Activated CD4-positive, alpha-beta T cell treated with anti-CD3 and anti-CD28 coated beads, Interleukin-2, amount 50 U/mL, for 24 hours (primary cell): ENCODE data around the gene MARCHF3.
"Not testable (repeated sequence)": the region's sequence is repeated elsewhere in the genome, so short reads cannot be mapped to it uniquely, and the experiment has no call there.

Source experiments
- DNase-seq, 2 donors: peaks; one replicate each; pipeline ENCODE4 v3.0.0-alpha.2; 2020; ENCODE audit warnings: low read depth in 1 of 2, low spot score in 1 of 2

The MARCHF3 gene

DNA sequence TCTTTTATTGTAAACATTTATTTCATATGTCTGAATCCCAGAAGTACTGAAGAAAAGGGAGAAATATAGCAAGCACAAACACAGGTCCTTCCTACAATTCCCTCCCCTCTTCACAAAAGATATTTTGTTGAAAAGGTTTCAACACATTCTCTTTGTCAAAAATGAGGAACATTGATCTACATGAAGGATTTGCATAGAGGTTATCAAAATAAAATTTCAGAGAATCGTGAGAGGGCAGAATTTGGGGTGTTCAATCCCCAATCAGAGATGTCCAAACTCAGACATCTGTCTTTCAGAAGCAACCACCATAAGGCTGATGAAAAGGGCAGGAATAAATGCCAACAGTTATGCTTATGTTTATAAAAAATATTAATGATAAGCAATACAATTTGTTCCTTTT is 69.2 kb downstream of the MARCHF3 start:
- DNase-seq: no peak

DNA sequence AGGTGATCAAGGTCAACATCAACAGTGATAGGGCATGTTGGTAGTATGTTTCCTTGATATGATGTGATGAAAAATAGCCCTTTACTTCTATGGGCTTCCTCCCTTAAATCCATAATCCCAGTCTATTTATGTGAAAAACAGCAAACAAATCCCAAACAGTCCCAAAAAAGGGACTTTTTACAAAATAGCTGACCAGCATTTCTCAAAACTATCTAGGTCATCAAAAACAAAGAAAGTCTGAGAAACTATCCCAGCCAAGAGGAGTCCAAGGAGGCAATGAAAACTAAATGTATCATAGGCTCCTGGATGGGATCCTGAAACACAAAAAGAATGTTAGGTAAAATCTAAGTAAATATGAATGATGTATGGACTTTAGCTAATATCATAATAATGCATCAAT is 71.2 kb downstream of the MARCHF3 start:
- no peak for DNase-seq

DNA sequence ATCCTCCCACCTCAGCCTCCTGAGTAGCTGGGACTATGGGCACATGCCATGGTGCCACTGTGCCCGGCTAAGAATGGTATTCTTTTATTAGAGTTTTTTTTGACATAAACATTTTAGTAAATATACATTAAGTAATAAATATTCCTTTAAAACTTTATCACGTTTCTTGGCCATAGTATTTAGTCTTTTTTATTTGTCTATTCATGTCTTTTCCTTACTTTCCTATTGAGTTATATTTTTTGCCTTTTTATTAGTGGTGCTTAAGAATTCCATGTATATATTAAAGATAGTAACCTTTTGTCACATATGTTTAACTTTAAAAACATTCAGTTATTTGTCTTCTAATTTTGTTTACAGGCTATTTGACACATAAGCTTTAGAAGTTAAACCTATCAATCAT is 73.4 kb downstream of the MARCHF3 start:
- no peak for DNase-seq

DNA sequence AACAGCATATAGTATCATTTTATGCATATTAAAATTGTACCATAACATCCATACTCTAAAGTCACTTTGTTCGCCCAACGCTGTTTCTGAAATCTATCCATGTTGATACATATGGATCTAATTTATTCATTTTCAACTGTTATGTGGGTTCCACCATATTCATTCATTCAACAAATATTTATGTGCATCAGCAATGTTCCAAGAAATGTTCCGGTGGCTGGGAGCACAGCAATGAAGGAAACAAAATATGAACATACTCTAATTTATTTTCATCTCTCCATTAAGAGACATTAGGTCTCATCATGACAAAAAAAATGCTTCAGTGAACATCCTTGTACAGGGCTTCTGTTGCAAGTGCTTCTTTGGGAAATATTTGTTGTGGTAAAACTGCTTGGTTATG is 75.4 kb downstream of the MARCHF3 start:
- DNase-seq: no peak

DNA sequence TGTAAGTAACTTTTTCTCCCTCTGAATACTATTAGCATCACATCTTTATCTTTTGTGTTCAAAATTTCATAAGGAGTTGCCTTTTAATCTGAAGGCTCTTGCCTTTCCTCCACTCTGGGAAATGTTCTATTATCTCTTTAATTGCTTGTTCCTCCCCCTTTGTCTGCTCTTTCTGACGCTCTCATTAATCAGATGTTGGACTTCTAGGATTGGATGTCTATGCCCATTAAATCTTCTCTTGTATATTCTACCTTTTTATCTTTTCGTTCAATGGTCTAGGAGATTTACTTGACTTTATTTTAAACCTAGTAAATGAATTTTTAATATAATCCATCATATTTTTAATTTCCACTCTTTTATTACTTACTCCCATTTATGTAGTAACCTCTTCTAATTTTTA is 76.7 kb downstream of the MARCHF3 start:
- no peak for DNase-seq

DNA sequence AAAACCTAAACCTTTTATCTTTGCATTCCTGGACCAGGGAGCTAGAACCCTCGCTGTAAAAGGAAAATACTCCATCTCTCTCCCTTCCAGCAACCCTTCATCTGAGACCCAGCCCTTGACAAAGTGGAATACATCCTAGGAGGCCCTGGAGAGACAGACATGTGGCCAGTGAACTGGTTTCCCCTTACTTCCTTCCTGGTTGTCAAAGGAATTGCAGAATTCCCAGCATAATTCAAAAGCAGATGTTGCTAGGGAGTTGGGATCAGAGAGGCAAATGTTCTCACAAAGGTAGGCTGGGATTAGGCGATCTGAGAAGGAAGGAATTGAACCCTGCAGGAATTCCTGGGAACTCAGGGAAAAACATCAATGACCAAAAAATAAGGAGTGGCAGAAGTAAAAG is 80.9 kb downstream of the MARCHF3 start:
- DNase-seq: no peak

DNA sequence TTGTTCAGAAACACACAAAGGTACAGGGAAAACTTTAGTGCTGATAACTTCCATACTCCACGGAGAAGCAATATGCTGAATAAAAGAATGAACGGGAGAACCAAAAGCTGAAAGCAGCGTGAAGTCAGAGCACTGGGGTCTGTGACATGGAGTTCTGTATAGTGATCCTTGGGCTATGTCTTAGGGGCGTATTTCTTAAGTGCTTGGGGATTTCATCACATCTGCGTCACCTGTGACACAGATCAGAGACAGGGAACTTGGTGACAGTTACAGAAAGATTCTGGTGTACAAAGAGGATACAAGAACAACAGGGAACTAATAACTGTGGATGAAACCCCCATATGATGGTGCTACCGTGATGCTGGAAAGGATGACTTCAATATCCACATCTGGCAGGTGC is 81.9 kb downstream of the MARCHF3 start:
- no peak for DNase-seq

DNA sequence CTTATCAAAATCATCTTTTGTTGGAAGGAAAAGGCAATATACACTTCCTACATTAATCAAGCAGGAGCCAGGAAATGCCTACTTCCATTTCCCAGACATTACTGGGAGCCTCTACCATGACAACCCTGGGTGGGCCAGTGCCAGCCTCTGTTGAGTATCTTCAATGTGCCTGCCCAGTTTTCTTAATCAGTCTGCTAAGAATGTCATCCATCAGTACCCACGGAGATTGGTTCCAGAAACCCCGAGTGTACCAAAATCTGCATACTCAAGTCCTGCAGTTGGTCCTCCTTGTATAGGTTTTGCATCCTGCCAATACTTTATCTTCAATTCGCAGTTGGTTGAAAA is 82.4 kb downstream of the MARCHF3 start:
- DNase-seq: no peak

DNA sequence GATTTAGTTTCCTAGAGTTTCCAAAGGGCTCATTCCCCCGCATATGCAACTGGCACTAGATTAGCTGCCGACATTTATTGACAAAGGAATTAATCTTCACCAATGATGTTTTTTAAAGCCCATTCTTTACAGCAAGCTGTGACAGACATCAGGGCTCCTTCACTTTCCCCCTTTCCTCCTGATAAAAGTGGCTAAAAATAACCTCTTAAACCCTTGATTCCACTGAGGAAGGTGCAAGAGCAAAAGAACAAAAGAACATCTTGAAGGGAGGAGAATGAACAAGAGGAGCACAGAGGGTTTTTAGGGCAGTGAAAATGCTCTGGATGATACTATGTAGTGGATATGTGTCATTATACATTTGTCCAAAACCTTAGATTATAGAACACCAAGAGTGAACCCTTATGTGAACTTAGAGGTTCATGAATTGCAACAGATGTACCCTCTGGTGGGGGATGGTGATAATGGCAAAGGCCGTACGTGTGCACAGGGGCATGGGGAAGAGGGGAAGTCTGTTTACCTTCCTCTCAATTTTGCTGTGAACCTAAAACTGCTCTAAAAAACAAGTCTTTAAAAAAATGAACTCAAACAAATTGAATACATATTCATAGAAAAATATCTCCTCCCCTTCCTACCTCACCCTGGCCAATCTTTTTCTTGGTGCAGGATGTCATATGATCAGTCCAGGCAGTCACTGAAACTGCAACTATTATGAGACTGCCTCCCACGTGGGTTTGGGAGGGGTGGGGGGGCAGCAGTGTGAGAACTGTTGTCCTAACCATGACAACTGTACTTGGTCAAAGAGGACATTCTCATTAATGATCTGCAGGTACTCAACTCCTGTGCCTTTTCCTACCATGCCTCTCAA is 83.0 kb downstream of the MARCHF3 start:
- no peak for DNase-seq

DNA sequence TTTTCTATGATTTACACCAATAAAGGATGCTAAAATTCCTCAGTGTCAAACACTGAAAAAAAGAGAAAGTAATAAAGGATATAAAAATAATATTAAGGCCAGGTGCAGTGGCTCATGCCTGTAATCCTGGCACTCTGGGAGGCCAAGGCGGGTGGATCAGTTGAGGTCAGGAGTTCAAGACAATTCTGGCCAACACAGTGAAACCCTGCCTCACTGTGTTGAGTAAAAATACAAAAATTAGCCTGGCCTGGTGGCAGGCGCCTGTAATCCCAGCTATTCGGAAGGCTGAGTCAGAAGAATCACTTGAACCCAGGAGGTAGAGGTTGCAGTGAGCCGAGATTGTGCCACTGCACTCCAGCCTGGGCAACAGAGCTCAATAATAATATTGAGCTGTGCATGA is 87.5 kb downstream of the MARCHF3 start:
- not testable (repeated sequence) for DNase-seq

DNA sequence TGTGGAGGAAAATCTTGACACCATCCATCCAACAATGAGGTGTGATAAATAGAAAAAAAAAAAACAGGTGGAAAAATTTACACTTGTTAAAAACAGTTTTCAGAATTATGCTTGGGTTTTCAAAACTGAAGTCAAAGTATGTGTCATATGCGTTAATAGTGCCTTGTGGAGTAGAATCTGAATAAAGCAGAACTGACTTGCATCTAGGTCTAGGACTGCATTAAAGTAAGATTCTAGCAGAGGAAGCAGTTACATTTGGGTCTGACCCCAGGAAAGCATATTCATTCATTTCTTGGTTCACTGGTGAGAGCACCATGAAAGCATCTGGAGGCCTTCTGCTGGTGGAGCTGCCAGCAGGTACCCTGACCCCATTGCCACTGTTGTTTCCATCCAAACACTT is 89.0 kb downstream of the MARCHF3 start:
- no peak for DNase-seq

DNA sequence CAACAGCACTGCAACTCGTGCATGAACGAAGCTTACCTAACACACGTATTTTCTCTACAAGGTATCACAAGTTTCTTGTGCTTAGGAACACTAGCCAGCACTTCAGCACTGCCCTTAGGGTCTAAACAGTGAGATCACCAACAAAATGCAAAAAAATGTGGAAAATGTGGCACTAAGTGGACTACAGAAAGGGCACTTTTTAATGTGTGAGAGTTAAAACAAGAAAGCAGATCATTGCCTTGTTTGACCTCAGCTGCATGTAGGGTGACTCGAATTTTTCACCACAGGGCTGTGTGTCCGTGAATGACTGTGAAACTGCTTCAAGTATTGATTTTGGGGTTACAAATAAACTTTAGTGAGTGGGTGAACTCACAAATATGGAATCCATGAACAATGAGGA is 90.5 kb downstream of the MARCHF3 start:
- DNase-seq: no peak

DNA sequence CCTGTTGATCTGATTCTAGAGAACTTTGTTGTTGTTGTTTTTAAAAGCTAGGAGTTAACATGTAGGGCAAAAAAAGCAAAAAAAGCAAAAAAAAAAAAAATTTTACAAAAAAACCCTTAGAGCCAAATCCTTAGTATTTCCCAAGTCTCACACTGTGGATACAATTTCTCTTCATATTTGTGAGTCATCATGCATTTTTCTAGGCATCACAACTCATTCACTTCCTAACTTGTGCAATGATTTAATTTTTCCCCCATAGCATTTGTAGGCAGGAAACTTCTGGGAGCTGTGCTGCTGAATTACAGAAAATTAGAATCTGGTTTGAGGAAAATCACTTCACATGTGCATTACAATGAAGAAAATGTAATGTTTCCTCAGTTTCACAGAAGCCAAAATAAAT is 91.9 kb downstream of the MARCHF3 start:
- no peak for DNase-seq

DNA sequence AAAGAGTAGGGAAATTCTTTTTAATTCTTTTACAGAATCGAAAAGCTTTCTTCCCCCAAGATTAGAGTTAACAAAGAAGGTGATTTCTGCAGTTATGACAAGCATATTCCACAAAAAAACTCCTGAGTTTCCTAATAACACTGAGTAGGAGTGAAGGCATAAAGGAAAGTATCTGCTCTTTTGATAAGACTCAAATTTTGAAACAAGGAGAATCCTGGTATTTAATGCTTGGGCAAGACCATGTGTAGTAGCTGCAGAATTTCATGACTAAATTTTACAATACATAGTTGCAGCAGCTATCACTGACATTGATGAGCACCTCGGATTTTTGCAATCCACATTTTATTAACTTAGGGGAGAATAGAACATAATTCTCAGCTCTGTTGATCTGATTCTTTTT is 92.6 kb downstream of the MARCHF3 start:
- DNase-seq: no peak

DNA sequence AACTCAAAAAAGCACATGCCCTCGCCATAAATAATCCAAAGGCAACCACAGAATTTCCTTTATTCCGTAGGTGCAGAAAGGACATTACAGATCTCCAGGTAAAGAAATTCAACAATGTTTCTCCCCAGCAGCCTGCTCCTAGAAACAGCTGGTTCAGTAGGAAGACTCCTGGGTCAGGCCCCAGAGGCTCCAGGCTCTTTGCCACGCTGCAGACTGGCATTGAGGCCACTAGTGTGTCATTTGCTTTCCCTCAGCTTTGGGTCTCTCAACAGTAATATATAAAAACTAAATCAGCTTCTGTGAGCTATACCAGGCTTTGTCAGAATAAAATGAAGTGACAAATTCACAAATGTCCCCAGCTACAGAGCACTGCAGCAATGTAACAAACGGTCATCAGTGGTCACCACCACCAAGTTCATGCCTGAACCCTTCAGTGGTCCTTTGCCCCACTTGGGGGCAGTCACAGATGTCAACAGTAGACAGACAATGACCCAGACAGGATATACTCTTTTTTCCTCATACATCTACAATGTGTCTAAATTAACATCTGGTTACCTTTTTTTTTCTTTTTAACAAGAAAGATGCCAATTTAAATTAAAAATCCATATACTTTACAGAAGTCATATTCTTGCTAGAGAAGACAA is 93.5 kb downstream of the MARCHF3 start:
- DNase-seq: no peak

DNA sequence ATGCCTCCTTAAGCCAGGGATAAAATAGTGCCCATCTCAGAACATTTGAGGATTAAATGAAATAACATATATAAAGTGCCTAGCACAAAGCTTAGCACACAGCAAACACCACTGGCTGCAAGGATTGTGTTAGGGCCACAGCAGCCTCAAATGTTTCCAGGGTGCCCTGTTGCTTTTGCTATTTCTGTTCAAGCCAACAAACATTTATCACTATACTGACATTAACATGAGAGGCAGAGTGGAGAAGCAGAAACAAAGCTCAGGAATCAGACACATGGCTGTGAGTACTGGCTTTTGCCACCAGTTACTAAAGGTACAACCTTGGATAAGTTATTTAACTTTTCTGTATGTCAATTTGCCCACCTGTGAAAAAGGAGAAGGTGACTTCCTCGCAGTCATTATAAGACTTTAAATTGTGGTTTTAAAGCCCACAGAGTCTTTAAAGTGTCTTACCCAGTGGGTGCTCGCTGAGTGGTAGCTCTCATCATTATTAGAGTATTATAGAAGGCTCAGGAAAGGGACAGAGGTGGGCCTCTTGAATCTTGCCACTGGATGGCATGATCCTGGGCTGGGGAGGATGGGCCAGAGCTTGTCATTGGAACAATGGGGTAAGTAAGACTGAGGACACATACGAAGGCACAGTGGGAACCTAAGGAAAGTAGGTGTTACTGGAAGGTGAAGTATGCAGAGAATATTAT is 98.2 kb downstream of the MARCHF3 start:
- no peak for DNase-seq

DNA sequence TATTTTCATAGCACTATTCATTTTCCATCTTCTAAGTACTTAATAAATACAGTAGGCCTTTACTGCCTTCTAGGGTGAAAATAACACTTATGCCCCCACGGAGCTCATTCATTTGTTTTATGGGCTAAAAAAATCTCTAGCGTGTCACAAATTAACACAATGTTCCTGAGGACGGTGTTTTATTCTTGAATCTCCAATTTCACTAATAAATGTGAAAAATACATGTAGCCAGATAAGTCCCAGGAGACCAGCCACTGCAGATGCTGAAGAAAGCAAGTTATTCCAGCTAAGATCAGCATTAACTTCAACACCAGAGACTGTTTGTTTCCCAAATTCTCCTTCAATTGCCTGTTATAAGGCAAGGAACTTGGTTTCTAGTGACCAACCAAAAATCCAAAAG is 102.3 kb downstream of the MARCHF3 start:
- DNase-seq: no peak

DNA sequence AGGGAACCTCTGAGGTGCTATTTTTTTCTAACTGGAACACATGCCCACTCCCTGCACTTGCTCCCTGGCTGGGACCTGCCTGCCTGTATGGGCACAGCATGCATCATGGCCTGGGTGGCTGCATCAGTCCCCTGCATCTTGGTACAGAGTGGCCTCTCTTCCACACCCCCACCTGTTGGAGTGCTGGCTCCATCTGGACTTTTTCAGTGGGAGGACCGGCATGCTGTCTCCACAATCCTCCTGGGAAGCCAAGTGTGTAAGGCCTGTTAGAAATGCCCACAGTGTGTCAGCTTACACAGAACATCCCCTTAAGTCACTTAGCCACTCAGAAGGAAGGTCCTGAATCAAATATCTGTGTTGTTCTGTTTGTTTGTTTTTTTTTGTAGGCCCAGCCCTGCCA is 102.9 kb downstream of the MARCHF3 start:
- DNase-seq: no peak

DNA sequence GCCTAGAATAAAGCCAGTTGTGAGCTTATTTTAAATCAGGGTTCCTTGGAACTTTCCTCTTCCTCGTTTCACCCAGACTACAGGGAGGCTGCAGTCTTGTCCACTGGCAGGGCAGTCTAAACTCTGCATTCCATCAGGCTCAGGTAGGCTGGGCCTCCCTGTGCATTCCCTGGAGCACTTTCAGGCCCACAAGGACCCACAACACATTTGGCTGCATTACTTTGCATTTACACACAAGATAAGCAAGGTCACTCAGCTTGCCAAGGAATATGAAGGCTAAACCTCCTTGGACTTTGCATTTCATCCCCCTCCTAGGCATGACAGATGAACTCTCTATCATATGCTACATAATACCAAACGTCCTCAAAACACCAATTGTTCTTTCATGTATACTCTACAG is 104.2 kb downstream of the MARCHF3 start:
- DNase-seq: no peak

DNA sequence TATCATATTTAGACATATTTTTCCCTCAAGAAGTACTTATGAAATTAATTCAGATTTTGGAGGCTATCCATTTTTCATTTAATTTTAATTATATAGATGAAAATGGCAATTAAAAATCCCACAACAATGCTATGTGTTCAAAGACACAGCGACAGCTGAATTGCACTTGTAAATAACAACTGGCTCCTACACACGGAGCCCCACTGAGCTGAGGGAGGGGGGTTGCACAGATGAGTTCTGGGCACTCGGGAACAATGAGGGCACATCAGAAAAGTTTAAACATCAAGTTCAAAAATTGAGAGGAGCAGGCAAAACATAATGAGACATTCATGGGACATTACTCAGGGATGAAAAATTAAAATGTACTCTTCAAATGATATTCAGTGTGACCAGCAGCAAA is 104.9 kb downstream of the MARCHF3 start:
- no peak for DNase-seq

DNA sequence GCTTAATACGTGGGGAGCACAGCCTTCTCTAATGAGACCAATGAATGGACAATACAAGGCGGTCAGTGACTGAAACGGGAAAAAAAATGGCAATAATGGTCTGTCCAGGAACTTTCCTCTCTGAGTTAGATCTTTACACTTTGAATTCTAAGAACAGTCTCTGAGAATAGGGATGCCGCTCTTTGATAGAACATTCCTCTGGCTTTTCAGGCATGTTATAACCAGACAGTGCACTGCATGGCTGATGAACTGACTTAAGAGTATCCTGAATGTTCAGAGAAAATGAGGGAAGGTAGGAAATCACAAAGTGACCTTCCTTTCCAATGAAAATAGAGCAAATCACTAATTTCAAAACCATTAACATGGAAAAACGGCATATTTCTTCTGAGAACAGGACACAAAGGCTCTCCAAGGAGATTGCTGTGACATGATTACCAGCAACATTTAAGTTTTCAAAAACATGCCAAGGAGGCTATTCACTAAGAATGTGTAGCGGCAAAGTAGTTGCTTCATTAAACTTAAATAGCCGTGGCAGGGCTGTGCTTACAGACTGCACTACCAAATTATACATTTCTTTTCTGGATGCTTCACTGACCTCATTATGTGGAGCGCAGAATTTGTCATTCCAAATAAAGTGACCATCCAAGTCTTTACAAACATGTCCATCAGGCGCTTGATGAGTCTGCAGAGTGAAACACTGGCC is 105.9 kb downstream of the MARCHF3 start:
- no peak for DNase-seq
